GM18909 (cell line): ENCODE data around the gene ZNF532.
"Not testable (repeated sequence)": the region's sequence is repeated elsewhere in the genome, so short reads cannot be mapped to it uniquely, and the experiment has no call there.

ENCODE experiments used
- ATAC-seq: cut with Tn5 transposase; IDR thresholded peaks from one replicate; pipeline ENCODE4 v1.9.1; 2021; ENCODE audit warnings: mild to moderate bottlenecking; ENCODE audit not compliant: unreplicated experiment, poor library complexity

Gene ZNF532

GRCh38 chr18:59024829-59025228 lies 160.2 kb downstream of the ZNF532 start:
- ATAC-seq, result no peak

GRCh38 chr18:59025532-59025931 lies 160.9 kb downstream of the ZNF532 start:
- not testable (repeated sequence) for ATAC-seq

GRCh38 chr18:59026364-59026763 lies 161.7 kb downstream of the ZNF532 start:
- ATAC-seq, result no peak

- ATAC-seq, result no peak
Measured at GRCh38 chr18:59026831-59027410, 162.2 kb downstream of the ZNF532 start.

- ATAC-seq, result no peak
Measured at GRCh38 chr18:59029663-59030429, 165.2 kb downstream of the ZNF532 start.

- no peak for ATAC-seq
Measured at GRCh38 chr18:59032308-59032707, 167.6 kb downstream of the ZNF532 start.

GRCh38 chr18:59033359-59033758 lies 168.7 kb downstream of the ZNF532 start:
- no peak for ATAC-seq

- no peak for ATAC-seq
Measured at GRCh38 chr18:59033974-59034373, 169.3 kb downstream of the ZNF532 start.

GRCh38 chr18:59035591-59035990 lies 170.9 kb downstream of the ZNF532 start:
- ATAC-seq, result no peak
